GM21825 (cell line): ENCODE measurements around the gene KCNK4.

Experiments used
- ATAC-seq: cut with Tn5 transposase; IDR thresholded peaks from one replicate; pipeline ENCODE4 v1.9.1; 2021; ENCODE audit warnings: mild to moderate bottlenecking, moderate library complexity; ENCODE audit not compliant: unreplicated experiment

Gene KCNK4

DNA sequence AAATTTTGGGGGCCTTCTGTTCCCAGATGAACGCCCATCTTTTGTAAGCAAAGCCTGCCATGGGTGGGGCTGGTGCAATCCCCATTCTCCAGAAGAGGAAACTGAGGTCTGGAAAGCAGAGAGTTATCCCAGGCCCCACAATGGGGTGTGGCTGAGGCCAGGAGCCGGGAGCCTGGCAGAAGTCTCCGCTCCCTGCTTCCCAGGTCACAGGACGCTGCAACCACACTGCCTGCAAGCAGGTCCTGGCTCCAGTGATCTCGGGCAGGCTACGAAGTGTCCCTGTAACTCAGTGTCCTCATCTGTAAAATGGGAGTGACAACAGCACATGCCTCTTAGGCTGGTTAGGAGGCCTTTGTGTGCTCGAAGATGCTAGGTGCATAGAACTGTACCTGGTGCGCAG is 38.1 kb upstream of the KCNK4 start:
- no peak for ATAC-seq

DNA sequence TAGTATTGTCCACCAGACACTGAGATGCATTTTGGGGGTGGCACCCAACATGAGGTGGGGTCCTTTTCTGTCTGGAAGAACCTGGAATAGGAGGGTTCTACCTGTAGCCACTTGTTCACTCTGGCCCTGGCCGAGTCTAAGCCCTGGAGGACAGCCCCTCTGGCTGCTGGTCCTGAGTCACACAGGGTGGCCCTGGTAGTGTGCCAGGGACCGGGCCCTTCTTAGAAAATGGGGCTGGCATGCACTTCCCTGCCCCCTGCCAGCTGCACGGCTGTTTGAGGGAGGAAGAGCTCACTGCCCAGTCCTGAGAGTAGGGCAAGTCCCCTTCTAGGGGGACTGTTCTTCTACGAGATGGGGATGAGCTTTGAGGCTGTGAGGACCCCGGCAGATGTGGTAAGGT is 37.6 kb upstream of the KCNK4 start:
- no peak for ATAC-seq

DNA sequence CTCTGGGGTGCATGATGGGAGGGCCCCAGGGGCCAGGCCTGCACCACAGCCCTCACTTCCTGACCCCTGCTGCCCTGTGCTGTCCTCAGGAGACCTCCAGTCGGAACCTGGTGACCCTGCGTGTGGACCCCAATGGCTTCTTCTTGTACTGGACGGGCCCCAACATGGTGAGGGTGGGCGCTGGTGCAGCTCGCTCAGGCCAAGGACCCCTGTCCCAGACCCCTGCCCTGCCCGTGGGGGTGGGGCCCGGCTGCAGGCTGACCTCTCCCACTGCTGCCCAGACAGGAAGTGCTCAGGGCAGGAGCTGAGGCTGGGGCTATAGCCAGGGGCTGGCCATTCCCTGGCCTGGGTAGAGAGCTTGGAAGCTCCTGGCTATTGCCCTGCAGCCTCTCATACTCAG is 36.8 kb upstream of the KCNK4 start:
- no peak for ATAC-seq

DNA sequence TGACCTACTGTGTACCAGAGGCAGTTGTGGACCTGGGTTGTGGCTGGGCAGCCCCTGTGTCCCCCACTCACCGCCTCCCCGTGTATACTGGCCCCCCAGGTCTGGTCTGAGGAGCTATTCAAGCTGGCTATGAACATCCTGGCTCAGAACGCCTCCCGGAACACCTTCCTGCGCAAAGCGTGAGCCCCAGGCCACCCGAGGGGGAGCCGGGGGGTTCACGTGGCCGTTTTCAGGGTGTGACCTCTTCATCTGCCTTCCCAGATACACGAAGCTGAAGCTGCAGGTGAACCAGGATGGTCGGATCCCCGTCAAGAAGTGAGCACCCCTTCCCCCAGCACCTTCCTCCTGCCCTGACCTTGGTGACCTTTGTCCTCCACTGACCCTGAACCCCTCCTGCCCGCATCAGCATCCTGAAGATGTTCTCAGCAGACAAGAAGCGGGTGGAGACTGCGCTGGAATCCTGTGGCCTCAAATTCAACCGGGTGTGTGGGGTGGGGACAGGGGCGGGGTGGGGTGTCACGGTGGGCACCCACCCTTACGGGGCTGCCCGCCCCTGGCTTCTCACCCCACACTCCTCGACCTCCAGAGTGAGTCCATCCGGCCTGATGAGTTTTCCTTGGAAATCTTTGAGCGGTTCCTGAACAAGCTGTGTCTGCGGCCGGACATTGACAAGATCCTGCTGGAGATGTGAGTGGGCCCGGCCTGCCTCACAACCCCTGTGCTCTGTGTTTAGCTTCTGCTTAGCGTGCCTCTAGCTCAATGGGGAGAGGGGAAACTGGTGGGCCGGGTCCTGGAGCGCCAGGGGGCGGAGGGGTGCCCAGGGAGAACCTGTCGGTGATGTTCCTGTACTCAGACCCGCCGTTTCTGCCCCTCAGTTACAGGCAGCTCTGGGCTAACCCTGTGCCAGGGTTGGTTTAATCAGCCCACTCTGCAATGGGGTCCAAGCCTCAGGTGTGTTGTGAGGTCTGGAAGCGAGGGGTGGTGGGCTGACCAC is 35.7 kb upstream of the KCNK4 start:
- ATAC-seq: no peak

DNA sequence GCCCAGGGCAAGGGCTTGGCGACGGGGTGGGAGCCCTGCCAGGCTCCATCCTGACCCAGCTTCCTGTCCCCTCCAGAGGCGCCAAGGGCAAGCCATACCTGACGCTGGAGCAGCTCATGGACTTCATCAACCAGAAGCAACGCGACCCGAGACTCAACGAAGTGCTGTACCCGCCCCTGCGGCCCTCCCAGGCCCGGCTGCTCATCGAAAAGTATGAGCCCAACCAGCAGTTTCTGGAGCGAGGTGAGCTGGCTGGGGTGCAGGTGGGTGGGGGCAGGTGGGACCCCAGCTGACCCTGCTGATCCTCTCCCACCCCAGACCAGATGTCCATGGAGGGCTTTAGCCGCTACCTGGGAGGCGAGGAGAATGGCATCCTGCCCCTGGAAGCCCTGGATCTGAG is 34.8 kb upstream of the KCNK4 start:
- ATAC-seq: no peak

DNA sequence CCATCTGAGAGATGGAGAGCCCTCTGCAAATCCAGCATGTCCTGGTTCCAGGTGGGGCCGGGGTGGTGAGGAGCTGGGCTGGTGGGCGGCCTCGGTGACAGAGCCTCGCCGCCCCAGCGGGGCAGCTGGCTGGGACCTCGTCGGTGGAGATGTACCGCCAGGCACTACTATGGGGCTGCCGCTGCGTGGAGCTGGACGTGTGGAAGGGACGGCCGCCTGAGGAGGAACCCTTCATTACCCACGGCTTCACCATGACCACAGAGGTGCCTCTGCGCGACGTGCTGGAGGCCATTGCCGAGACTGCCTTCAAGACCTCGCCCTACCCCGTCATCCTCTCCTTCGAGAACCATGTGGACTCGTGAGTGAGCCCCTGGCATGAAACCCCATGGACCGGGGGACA is 32.7 kb upstream of the KCNK4 start:
- no peak for ATAC-seq

DNA sequence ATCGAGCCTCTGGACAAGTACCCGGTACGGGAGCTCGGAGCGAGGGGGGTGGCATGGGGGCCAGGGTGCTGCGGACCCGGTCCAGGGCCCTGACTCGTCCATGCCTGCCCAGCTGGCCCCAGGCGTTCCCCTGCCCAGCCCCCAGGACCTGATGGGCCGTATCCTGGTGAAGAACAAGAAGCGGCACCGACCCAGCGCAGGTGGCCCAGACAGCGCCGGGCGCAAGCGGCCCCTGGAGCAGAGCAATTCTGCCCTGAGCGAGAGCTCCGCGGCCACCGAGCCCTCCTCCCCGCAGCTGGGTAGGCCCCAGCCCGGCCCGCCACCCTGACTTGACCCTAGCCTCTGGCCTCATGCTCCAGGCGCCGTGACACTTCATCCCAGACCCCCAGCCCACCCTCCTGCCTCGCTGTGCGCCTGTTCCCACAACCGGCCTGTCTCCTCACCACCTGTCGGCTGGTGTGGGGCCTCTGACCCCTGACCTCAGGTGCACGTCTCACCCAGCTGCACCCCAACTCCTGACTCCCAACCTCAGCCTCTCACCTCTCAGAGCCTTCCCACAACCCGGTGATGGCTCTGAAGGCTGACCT is 32.1 kb upstream of the KCNK4 start:
- ATAC-seq: no peak

DNA sequence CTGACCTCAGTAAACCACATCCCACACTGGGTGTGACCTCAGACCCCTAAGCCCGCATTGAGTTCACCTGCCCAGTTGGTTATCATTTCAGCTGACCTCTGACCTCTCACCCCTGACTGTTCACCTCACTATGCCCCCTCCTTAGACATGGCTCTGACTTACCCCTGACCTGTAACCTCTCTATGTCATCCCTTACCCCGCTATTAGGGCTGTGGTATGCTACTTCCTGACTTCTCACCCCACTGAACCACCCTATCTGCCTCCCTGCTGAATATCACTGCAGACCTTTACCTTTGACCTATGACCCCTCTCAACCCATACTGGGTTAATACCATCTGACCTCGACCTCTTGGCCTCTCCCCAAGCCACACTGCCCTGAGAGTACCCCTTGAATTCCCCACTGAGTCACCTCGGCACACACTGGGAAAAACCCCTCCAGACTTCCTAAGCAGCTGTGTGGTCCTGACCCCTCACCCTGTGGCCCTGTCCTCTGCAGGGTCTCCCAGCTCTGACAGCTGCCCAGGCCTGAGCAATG is 31.5 kb upstream of the KCNK4 start:
- ATAC-seq: no peak

DNA sequence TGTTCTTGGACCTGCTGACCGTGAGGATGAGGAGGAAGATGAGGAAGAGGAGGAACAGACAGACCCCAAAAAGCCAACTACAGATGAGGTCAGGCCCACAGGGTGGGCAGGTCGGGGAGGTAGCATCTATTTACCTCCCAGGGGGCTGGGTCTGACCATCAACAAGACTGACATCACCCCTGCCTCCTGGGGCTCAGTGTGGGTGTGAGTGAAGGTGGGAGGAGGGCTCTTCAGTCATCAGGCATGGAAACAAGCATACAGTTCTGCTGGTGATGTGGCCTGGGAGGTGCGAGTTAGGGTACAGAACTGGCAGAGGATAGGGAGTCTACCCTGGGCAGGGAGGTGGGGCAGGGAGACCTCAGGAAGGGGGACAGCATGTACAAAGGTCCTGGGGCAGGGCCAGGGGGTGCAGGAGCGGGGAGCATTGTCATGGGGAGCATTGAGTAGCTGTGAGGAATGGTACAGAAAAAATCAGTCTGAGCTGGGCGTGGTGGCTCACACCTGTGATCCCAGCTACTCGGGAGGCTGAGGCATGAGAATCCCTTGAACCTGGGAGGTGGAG is 30.9 kb upstream of the KCNK4 start:
- no peak for ATAC-seq

DNA sequence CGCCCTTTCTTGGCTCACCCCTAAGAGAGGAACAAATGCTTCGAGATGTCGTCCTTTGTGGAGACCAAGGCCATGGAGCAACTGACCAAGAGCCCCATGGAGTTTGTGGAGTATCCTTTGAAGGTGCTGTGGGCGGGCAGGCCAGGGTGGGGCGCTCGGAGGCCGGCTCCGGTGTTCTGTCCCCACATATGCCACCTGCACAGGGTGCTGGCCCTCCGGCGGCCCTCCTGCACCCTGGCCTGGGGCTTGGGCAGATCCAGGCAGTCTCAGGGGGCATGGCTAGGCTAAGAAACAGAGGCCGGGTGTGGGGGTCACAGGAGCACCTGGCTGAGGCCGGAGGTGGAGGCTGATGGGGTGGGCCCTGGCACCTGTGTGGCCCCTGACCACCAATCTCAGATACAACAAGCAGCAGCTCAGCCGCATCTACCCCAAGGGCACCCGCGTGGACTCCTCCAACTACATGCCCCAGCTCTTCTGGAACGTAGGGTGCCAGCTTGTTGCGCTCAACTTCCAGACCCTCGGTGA is 29.5 kb upstream of the KCNK4 start:
- no peak for ATAC-seq

DNA sequence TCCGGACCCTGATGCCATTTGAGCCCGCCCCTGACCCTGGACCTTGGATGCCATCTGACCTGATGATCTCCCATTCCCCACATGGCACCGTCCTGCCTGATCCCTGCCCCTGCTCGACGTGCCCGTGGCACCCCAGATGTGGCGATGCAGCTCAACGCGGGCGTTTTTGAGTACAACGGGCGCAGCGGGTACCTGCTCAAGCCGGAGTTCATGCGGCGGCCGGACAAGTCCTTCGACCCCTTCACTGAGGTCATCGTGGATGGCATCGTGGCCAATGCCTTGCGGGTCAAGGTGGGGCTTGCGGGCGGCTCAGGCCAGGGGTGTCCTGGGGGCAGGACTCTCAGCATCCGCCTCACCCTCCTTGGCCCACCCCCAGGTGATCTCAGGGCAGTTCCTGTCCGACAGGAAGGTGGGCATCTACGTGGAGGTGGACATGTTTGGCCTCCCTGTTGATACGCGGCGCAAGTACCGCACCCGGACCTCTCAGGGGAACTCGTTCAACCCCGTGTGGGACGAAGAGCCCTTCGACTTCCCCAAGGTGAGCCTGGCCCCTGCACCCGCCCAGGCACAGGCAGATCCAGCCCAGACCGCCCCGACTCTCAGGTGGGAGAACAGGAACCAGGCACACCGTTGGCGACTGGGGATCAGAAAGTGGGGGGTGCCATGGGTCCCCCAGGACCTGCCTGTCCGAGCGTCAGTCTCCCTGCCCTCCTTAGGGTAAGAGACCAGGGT is 28.7 kb upstream of the KCNK4 start:
- ATAC-seq: no peak

DNA sequence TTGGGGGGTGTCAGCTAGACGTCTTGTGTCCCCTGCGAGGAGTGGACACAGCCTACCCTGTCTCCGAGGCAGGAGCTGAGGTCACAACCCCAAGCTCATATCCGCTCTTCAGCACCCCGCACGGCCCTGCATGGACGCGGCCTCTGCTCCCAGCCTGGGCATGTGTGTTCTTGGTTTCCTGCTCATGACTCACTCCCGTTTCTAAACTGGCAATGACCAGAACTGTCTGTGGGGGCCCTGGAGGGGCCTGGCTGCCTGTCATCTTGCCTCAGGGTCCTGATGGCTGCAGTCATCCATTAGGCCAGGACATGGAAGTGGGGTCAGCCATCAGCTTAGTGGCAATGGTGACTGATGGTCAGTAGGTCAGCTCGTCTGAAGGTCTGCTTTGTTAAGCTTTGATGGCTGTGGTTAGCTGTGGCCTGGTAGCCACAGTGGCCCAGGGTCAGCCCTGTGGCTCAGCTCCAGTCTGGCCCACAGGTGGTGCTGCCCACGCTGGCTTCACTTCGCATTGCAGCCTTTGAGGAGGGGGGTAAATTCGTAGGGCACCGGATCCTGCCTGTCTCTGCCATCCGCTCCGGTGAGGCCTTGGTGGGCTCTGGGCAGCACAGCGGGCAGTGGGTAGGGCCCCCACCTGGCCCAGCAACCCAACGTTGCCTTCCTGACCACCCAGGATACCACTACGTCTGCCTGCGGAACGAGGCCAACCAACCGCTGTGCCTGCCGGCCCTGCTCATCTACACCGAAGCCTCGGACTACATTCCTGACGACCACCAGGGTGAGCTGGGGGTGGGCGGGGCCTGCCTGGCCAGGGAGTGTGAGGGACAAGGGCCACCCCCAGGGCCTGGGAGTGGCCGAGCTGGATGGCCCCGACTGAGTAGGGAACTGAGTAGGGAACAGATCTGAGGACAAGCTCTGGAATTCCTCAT is 27.8 kb upstream of the KCNK4 start:
- ATAC-seq: no peak

DNA sequence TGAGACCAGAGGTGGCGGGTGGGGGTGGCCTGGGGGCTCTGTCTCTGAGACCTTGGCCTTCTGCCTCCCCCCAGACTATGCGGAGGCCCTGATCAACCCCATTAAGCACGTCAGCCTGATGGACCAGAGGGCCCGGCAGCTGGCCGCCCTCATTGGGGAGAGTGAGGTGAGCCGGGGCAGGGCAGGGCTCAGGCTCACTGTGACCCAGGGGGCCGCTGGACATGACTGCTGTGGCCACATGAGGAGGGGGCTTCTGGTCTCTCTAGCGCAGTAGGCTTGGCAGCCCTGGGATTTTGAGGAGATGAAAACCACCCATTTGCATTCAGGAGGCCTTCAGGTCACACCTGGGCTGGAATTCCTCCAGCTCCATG is 27.2 kb upstream of the KCNK4 start:
- ATAC-seq: no peak

DNA sequence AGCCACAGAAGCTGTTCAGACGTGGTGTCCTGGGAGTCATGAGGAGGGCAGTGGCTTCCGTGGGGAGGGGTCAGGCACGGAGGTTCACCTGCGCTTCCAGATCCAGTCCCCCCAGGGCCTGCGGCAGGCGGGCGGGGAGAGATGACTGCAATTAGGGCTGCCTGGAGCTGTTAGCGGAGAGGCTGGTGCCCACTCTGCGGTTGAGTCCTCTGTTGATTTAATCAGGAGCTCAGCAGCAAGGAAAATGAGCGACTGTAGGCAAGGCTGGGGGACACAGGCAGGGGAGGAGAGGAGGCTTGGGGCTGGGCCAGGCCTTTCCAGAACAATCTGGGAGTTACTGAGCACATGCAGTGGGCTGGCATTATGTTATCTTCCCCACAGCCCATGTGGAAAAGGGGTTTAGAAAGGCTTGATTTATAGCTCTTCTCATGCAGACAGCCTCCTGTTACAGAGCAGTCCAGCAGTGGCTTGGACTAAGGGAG is 26.7 kb upstream of the KCNK4 start:
- no peak for ATAC-seq

DNA sequence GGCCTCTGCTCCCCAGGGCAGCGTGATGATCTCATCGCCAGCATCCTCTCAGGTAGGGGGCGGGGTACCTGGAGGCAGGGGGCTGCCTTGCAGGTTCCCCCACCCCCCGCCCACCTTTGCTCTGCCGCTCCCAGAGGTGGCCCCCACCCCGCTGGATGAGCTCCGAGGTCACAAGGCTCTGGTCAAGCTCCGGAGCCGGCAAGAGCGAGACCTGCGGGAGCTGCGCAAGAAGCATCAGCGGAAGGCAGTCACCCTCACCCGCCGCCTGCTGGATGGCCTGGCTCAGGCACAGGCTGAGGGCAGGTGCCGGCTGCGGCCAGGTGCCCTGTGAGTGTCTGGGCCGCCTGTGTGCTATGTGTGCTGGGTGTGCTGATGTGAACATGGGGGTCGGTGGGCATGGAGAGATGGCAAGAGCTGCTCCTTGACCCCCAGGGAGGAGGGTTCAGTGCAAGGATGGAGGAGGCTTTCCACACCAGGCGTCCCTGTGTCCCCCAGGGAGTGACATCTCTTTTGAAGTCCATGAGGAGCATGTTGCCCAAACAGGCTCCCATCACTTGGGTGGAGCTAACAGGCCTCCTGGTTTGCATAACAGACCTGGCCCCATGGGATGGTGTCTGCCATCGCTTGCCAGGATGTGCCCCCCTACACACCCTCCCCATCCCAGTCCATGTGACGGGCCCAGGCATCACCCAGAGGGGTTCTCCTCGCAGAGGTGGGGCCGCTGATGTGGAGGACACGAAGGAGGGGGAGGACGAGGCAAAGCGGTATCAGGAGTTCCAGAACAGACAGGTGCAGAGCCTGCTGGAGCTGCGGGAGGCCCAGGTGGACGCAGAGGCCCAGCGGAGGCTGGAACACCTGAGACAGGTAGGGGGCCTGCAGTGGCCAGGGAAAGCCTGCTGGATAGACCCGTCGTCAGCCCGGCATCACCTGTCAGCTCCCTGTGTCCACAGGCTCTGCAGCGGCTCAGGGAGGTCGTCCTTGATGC is 25.6 kb upstream of the KCNK4 start:
- ATAC-seq: no peak

DNA sequence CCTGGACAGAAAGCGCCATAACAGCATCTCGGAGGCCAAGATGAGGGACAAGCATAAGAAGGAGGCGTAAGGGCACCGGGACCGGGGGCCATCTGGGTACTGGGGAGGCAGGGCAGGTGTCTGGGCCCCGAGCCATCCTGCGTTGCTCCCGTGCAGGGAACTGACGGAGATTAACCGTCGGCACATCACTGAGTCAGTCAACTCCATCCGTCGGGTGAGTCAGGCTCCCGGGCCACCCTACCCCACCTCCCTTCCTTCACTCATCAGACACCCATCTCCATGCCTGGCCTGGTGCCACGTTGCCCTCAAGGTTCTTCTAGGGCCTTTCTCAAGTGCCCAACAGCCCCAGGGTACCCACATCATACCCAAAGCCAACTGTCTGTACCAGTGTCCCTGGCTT is 24.8 kb upstream of the KCNK4 start:
- no peak for ATAC-seq

DNA sequence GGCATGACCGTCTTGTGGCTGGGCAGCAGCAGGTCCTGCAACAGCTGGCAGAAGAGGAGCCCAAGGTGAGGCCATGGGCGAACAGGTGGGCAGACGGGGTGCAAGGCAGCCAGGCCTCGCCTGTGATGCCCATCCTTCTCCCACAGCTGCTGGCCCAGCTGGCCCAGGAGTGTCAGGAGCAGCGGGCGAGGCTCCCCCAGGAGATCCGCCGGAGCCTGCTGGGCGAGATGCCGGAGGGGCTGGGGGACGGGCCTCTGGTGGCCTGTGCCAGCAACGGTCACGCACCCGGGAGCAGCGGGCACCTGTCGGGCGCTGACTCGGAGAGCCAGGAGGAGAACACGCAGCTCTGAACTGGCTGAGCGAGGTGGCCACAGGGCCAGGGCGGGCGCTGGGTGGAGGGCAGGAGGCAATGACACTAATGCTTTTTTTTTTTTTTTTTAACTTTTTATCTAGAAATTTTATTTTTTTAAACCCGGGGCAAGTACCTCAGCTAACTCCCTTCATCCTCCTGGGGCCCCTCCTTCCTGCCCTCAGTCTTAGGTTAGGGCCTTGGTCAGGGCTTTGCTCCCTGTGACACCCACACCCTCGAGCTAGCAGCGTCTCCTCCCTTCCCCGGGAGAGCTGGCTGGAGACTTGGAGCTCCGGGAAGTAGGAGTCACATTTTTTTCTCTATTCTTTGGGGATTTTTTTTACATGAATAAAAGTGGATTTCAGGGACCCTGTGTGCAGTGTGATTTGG is 23.7 kb upstream of the KCNK4 start:
- no peak for ATAC-seq
